Germinal center (tissue), 1 donor: ENCODE measurements around the gene SFI1.
"Not testable (repeated sequence)": the region's sequence is repeated elsewhere in the genome, so short reads cannot be mapped to it uniquely, and the experiment has no call there.

Experiments used
- DNase-seq: peaks from one replicate; pipeline ENCODE4 v3.0.0; 2012; ENCODE audit warnings: mixed read lengths, low spot score

The SFI1 gene, protein sequence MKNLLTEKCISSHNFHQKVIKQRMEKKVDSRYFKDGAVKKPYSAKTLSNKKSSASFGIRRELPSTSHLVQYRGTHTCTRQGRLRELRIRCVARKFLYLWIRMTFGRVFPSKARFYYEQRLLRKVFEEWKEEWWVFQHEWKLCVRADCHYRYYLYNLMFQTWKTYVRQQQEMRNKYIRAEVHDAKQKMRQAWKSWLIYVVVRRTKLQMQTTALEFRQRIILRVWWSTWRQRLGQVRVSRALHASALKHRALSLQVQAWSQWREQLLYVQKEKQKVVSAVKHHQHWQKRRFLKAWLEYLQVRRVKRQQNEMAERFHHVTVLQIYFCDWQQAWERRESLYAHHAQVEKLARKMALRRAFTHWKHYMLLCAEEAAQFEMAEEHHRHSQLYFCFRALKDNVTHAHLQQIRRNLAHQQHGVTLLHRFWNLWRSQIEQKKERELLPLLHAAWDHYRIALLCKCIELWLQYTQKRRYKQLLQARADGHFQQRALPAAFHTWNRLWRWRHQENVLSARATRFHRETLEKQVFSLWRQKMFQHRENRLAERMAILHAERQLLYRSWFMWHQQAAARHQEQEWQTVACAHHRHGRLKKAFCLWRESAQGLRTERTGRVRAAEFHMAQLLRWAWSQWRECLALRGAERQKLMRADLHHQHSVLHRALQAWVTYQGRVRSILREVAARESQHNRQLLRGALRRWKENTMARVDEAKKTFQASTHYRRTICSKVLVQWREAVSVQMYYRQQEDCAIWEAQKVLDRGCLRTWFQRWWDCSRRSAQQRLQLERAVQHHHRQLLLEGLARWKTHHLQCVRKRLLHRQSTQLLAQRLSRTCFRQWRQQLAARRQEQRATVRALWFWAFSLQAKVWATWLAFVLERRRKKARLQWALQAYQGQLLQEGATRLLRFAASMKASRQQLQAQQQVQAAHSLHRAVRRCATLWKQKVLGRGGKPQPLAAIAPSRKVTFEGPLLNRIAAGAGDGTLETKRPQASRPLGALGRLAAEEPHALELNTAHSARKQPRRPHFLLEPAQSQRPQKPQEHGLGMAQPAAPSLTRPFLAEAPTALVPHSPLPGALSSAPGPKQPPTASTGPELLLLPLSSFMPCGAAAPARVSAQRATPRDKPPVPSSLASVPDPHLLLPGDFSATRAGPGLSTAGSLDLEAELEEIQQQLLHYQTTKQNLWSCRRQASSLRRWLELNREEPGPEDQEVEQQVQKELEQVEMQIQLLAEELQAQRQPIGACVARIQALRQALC

DNA sequence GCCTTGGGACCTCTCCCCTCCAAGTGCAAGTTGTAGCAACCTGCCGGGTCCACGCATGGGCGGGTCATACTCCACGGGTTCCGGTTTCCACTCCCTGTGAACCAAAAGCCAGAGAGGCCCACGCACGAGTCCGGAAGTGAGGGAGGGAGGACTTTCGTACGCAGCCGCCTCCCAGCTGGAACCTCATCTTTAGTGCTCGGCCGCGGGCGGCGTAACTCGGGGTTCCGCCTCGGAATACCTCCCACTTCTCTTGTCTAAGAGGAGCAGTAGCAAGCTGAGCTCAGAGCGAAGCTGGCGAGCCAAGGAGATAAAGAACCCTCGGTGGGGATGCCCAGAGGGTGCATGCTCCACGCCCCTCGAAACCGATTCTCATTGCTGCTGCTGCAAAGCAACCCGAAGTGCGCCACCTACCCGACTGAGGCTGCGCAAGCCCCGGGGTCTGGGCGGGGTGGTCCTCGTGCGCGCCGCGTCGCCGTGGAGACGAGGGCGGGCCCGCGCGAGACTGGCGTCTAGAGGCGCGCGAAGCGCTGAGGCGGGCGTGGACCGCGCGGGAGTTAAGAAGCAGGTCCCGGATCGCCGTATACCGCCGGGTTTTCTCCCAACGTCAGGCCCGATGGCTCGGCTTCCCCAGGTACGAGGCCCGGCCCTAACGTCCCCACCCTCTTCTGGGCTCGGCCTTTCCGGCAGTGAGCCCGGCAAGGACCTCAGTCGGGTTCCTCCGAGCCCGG, at the start of gene SFI1:
Gene SFI1, plus strand, starts transcription at position 530 of the 728 bp plus-strand sequence. CDS start 11,749 bp downstream, outside the sequence.
- peak; percentile 91 for DNase-seq

DNA sequence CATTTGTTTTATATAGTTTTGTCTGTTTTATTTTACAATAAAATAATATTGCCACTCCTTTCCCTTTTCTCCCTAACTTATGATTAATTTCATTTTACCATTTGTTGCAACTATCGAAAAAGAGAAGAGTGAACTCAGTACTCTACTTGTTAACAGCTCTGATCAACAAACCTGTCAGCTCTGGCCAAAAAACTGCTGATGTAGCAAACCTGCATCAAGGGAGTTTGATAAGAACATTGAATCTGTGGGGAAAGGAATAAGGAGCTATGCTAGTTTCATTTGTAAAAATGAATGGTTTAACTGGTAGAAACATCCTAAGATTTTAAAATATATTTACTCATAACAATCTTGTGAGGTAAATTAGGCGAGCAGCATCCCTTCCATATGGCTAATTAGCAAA, 49.6 kb upstream of the SFI1 start:
- DNase-seq = no peak

DNA sequence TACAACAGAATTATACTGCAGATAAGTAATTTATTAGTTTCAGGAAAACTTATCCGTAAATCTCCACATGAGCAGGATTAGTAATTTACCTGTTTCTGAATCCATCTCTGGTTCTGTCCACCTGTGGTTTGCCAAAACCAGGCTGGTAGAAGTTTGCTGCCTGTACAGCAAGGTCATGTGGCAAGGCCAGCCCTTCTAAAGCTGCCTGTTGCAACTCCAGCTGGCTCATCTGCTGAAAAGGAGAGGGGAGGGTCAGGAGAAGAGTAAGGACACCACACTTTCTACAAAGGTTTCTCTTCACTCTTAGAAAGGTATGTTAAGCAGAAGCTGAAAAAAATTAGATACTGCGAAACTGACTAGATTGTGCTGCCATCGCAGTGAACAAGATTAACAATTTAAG, 49.0 kb upstream of the SFI1 start:
- DNase-seq = no peak

DNA sequence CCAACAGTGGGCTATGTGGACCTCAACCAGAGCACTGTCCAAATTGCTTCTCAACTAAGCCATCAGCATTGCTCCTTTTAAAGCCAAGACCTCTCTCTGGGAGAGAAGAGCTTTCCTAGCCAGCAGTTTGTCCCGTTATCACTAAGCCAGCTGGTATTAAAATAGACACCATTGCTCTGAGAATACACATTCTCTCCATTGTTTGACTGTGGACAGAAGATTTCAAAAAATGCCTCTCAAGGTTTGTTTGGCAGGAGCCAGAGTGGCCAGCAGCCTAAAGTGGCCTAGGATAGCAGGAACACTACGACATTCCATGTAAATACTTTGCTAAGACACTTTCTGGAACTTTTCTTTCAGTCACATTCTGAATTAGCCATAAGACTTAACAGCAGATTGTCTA, 48.0 kb upstream of the SFI1 start:
- no peak for DNase-seq

DNA sequence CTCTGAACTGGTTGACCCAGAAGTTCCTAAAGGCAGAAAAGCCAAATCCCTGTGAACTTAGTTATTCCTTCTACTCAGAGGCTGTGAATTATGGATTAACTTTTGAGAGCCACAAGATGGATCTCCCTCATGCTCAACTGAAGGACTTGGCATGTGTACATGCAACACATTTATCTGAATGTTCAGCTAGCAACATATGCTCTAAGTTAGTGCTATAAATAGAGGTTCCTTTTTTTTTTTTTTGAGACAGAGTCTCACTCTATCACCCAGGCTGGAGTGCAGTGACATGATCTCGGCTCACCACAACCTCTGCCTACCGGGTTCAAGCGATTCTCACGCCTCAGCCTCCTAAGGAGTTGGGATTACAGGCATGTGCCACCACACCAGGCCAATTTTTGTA, 46.8 kb upstream of the SFI1 start:
- DNase-seq = no peak

DNA sequence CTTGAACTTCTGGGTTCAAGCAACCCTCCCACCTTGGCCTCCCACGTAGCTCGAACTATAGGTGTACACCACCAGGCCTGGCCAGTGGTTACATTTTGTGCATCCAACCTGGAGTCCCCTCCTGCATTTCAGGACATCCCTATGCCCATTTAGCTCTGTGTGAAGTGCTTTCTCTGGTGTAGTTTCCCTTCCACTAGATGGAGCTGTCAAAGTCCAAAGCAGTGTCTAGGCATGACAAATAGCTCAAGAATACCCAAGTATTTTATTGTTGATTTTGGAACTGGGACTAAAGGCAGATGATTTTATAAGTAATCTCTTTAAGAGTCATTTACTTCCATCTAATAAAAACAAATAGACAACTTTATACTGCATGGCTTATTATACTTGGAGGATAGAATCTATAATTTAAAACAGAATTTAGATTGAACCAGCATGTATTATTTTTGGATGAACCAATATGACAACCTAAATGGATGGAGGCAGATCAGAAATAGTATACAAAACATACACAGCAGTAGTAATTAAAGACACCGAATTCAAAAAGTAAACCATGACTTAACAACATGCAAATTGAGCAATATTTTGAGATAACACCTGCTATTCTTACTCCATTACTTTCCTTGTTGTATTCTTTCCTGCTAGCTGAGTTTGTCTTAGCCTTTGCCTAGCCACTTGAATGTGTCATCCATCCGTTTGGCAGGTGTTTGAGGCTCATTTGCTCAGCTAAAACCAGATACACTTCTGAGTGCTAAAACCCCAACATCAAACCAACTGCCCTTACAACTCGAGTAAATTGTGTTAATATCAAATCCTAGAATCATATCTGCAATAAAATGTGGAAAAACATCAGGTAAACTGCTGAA, 44.4 kb upstream of the SFI1 start:
- peak; percentile 51 for DNase-seq

DNA sequence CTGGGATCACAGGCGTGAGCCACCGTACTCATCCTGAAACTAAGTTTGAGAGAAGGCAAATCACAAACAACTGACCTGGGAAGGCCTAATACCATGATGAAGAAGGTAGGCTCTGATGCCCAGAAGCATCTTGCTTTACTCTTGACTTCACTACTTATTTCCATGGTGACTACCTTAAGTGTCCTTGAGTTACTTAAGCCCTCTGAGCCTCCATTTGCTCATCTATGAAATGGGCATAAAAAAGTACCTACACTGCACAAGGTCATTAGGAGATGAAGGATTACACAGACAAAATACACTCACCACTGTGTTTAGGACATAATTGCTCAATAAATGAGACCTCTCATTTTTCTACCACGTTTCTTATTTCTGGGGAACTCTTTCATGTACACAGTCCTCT, 34.6 kb upstream of the SFI1 start:
- no peak for DNase-seq

DNA sequence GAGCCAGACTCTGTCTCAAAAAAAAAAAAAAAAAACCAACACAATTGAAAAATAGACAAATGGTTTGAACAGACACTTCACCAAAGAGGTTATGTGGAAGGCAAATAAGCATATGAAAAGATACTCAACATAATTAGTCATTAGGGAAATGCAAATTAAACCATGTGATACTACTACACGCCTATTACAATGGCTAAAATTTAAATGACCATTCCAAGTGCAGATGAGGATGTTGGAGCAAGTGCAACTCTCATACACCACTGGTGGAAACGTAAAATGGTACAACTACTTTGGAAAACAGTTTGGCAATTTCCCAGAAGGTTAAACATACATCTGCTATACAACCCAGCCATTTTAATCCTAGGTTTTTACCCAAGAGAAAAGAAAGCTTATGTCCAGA, 31.0 kb upstream of the SFI1 start:
- DNase-seq = no peak

DNA sequence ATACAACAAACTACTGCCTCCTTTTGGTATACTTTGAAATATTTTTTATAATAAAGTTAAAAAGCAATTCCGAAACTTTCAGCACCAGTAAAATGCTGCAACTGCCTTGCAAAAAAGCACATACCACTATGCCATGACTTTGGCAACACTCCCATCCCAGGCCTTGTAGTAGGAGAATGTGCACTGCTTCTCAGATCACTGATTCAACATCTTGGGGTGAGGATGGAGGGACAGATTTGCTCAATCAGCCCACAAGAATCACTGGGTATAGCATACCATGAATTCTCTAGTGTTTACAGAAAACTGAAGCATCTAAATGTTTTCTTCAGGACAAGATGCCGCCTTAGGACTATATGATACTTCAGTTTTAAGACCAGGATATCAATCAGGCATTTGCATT, 21.6 kb upstream of the SFI1 start:
- DNase-seq = no peak

DNA sequence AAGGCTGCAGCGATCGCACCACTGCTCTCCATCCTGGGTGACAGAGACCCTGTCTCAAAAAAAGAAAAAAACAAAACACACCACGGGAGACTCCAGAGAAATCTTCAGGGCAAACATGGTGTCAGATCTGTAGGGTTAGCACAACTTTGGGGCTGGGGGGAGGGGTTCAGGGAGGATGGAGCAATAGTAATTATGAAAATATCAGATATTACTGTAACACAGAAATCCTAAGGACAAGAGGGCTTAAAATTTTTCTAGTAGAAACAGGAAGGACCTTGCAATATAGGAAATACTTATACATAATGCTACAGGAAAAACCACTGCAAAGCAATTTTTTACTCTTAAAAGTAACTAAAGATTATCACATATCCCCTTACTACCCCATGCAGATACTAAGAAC, 20.5 kb upstream of the SFI1 start:
- no peak for DNase-seq

DNA sequence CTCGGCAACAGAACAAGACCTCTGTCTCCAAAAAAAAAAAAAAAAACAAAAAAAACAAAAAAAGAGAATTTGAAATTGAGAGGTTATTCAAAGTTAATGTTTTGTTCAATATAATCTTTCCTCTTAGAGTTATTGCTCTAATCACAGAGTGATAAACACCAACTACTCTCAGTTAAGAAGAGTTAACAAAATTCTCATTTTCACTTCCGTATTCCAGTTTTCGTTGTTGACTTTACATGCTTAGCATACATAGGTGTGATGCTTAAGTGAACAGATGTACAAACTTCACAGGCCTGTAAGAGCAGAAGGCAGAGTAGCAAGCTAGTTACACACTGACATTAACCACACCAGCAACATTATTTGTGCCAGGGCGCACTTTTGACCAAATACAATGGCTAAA, 19.0 kb upstream of the SFI1 start:
- peak; percentile 53 for DNase-seq

DNA sequence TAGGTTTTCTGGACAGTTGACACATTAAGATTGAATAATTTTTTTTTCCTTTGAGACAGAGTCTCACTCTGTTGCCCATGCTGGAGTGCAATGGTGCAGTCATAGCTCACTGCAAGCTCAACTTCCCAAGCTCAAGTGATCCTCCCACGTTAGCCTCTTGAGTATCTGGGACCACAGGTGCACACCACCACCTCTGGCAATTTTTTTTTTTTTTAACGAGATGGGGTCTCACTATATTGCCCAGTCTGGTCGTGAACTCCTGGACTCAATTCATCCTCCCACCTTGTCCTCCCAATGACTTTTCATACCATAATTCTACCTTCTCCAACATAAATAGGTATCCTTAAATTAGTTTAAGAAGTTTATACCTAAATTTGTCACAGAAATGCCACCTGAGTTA, 15.2 kb upstream of the SFI1 start:
- no peak for DNase-seq

DNA sequence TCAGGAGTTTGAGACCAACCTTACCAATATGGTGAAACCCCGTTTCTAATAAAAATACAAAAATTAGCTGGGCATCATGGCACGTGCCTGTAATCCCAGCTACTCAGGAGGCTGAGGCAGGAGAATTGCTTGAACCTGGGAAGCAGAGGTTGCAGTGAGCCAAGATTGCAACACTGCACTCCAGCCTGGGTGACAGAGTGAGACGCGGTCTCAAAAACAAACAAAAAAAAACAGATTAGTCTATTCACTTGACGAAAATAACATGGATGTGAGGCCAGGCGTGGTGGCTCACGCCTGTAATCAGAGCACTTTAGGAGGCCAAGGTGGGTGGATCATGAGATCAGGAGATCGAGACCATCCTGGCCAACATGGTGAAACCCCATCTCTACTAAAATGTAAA, 13.9 kb upstream of the SFI1 start:
- DNase-seq = not testable (repeated sequence)

DNA sequence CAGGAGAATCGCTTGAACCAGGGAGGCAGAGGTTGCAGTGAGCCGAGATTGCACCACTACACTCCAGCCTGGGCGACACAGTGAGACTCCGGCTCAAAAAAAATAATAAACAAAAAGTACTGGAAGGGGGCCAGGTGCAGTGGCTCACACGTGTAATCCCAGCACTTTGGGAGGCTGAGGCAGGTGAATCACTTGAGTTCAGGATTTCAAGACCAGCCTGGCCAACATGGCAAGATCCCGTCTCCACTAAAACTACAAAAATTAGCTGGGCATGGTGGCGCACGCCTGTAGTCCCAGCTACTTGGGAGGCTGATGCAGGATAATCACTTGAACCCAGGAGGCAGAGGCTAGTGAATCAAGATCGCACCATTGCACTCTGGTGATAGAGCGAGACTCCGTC, 10.0 kb upstream of the SFI1 start:
- not testable (repeated sequence) for DNase-seq

DNA sequence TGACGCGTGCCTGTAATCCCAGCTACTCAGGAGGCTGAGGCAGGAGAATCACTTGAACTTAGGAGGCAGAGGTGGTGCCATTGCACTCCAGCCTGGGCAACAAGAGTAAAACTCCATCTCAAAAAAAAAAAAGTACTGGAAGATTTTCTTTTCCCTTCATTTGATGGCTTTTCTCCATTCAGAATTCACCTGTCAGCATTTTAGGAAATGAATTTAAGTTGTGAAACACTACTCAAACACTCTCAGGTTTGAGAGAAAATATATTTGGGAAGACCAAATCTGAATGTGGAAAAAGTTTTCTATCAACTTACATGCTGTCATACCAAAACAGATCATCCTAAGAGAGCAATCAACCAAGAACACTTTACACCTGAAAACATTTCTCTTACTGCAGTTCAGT, 9.4 kb upstream of the SFI1 start:
- no peak for DNase-seq

DNA sequence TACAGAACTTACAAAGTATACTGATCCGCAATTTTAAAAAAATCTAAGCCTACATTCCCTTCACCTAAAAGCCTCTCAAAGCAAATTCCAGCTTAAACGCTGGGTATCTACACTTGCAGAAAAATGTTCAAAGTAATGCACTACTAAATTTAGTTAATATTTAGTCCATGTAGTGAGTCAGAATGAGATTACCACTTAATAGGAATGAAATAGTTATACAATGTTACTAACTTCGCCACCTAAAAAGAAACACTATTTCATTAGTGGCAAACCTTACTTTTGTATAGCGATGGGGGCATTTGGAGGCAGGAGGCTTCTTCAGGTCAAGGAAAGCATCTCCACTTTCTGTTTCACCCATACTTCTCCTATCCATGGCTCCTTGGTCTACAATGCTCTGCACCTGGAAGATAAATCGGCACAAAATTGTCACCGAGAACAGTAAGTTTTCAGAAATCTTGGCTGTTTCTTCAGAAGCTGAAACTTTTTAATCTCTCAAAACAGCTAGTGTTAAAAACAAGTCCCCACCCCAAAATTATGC, 7.9 kb upstream of the SFI1 start:
- peak; percentile 17 for DNase-seq

DNA sequence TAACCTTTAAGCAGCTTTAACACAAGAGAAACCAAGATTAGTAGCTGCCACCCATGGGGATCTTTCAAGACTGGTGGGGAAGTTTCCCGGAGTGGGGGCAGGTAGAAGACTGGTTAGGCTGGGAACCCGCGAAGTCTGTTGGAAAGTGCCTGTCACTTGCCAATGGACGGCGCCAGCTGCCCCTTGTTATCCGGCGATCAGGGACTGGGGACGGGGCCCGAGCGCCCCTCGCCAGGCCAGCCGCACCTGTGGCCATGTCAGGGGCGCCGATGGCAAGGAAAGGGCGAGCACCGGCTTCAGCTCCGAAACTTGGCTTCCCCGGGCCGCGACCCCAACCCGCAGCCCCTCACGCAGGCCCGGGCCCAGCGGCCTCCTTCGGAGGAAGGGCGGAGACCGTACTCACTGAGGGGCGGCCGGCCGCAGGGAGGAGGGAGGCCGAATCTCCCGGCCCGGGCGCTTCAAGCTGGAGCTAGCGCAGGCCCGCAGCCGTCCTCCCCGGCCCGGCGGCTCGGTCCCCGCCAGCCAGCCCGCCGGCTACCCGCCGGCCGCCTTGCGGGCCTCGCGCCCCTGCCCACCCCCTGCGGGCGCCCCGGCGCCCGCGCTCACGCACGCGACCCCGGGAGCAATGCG, 7.2 kb upstream of the SFI1 start:
- DNase-seq = peak; percentile 51

DNA sequence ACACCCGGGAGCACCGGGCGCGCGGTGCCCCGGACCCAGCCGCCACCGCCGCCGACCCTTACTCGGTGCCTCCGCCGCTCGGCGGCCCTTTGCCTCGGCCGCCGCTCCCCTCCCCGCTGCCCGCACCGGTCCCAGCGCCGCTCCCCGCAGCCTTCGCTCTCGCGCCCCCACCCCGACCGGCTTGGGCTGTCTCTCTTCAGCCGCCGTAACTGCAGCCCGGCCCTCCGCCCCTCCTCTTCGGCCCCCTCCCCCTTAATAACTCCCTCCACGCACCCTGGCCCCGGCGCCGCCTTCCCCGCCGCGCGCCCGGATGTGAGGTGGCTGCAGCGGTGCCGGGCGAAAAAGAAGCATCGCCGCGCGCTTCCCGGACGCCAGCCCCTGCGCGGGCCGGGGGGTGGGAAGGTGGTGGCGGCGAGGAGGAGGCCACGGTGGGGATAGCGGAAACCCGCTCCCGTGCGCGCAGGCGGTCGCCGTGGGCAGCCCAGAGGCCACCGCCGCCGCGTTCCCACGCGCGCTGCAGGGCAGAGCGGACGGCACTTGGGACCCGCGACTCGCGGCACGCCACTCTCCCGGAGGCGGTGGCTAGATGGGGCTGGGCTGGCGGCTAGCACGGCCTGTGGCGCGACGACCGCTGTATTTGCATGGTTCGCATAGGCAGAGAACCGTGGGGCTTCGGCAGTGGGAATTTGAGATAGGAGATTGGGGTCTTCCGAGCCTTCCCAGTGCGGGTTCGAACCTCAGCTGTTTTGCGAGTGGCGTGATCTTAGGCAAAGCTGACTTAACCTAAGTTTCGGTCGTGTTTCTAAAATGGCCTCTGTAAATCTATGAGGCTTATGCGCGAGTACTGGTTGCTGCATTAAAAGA, 6.5 kb upstream of the SFI1 start, which contains the start of gene EIF4ENIF1:
Gene EIF4ENIF1, minus strand, starts transcription at position 211 of the 864 bp plus-strand sequence. CDS start 1,124 bp downstream, outside the sequence.
- peak; percentile 84 for DNase-seq

DNA sequence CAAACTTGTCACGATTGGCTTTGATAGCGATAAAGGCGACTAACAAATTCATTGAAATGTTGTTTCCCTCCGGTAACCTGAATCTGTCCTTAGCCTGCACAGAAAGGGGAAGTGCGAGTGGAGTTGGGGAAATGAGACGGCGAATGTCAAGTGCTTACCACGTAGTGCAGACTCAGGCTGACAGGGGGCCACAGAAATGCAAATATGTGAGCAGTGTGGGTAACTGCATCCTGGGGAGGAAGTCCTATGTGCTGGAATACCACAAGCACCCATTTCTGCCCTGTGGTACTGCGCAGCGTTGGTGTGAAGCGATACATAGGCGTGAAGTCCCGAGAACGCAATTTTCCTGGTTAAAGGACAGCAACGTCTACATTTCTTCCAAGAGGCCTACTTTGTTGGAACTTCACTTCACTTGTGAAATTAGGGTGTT, 5.8 kb upstream of the SFI1 start:
- peak; percentile 86 for DNase-seq
